Measurements from ENCODE around the gene HRCT1.
"Not testable (repeated sequence)": the region's sequence is repeated elsewhere in the genome, so short reads cannot be mapped to it uniquely, and the experiment has no call there.

The HRCT1 gene

GRCh38 chr9:35896570-35896969 is 9.4 kb upstream of the HRCT1 start:
- DNase-seq (ENCODE audit: low read depth): no peak

- not testable (repeated sequence) for DNase-seq (ENCODE audit: low read depth)
Observed at GRCh38 chr9:35897376-35898099, 8.5 kb upstream of the HRCT1 start.

- no peak for DNase-seq (ENCODE audit: low read depth)
Observed at GRCh38 chr9:35898337-35898736, 7.7 kb upstream of the HRCT1 start.

DNA sequence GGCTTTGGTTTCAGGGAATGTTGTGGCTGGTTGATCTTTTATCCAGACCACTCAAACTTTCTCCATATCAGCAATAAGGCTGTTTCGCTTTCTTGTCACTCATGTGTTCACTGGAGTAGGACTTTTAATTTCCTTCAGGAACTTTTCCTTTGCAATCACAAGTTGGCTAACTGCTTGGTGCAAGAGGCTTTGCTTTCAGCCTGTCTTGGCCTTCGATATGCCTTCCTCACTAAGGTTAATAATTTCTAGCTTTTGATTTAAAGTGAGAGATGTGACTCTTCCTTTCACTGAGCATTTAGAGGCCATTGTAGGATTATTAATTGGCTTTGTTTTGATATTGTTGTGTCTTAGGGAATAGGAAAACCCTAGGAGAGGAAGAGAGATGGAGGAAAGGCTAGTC is 7.0 kb upstream of the HRCT1 start:
- DNase-seq (ENCODE audit: low read depth): no peak

- DNase-seq (ENCODE audit: low read depth): peak; percentile 21
Observed at GRCh38 chr9:35903049-35903448, 3.0 kb upstream of the HRCT1 start.

GRCh38 chr9:35904338-35904737 is 1.7 kb upstream of the HRCT1 start:
- DNase-seq (ENCODE audit: low read depth): no peak

DNA sequence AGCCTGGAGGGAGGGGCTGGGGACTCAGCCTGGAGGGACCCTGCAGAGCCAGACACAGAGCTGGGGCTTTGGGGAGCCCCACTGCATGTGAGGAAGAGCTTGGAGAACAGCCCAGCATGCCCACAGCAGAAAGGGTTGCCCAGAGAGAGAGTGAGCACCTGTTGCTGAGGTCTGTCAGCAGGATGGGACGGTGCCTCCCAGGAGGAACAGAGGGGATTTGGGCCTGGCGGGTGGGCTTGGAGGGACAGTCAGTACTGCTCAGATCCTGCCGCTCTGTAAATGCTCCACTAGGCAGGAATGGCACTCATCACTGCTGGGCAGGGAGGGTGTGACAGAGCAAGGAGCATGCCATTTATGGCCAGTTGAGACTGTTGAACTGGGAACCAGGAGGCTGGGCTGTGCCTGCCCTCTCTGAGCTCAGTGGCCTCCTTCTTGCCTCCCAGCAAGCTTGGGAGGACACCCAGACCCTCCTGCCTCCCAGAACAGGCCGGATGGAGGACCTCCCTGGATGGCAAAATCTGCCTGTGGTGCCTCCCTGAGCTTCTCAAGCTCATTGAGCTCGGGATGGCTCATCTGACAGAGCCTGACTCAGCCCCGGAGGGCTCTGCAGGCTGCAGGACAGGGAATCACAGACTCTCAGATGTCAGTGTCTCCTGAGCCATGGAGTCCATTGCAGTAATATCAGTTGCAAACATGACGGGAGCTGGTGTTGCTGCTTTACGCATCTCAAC is 786 bp upstream of the HRCT1 start:
- DNase-seq (ENCODE audit: low read depth): no peak

GRCh38 chr9:35906923-35907699 is 1.1 kb downstream of the HRCT1 start:
- no peak for DNase-seq (ENCODE audit: low read depth)

- no peak for DNase-seq (ENCODE audit: low read depth)
Observed at GRCh38 chr9:35907711-35908503, 1.9 kb downstream of the HRCT1 start.

DNA sequence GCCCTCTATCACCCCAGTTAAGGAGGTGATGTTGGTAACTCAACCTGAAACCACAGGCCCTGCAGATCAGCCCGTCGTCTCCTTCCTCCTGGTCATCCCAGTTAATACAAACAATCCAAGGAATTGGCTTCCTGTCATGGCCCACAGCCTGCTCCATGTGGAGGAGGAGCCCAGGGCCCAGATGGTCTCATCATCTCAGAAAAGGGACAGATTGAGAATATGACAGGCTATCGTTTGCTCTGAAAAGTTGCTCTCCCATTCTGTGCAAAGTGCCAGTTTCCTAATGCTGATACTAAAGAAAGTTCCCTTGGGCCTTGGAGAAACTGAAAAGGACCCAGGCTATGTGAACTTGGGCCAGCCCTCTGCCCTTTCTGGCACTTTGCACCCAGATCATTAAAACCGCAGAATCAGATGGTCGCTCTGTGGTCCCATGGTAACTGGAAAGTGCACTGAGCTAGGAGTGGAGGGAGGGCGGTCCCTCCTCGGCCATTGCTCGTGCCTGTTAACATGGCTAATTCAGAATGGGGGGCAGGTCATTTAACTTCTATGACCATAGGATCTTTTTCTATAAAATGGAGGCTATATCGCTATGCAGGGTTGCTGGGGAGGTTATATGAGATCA is 2.6 kb downstream of the HRCT1 start:
- no peak for DNase-seq (ENCODE audit: low read depth)

GRCh38 chr9:35909274-35909673 is 3.3 kb downstream of the HRCT1 start, which contains the start of gene SPAAR:
TSS of gene SPAAR (plus strand) at chr9:35909490. CDS start at chr9:35910464, 974 bp downstream.
- DNase-seq (ENCODE audit: low read depth): no peak

DNA sequence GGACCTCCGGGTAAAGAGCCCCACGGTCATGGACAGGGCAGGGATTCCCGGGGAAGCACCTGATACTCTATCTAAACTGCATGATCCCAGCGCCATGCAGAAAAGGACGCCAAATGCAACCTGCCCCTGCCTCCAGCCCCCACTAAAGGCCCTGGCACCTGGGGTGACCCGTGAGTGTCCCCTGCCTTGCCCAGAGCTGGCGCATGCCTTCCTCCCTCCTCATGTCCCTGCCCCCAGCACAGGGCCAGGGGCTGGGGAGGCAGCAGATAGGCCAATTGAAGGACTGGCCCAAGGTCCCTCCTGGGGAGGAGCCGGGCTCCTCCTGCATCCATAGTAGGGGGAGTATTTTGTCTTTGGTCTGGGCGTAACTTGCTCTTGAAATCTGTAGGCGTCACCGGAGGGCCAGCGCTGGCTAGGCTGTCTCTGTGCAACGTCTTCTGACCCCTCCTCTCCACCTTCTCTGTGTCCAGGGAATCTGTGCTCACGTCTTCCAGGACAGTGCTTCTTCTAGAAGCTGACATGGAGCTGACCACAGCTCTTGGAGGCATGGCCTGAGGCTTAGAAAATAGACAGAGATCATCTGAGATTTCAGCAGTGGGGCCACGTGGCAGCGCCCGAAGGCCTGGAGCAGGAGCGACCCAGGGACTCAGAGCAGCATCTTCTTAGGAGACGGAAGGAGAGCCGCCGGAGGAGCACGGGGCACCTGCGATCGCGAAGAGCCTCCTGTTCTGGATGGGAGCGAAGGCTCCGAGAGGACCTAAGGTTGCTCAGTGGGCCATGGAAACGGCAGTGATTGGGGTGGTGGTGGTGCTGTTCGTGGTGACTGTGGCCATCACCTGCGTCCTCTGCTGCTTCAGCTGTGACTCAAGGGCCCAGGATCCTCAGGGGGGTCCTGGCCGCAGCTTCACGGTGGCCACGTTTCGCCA is 3.9 kb downstream of the HRCT1 start:
- no peak for DNase-seq (ENCODE audit: low read depth)

DNA sequence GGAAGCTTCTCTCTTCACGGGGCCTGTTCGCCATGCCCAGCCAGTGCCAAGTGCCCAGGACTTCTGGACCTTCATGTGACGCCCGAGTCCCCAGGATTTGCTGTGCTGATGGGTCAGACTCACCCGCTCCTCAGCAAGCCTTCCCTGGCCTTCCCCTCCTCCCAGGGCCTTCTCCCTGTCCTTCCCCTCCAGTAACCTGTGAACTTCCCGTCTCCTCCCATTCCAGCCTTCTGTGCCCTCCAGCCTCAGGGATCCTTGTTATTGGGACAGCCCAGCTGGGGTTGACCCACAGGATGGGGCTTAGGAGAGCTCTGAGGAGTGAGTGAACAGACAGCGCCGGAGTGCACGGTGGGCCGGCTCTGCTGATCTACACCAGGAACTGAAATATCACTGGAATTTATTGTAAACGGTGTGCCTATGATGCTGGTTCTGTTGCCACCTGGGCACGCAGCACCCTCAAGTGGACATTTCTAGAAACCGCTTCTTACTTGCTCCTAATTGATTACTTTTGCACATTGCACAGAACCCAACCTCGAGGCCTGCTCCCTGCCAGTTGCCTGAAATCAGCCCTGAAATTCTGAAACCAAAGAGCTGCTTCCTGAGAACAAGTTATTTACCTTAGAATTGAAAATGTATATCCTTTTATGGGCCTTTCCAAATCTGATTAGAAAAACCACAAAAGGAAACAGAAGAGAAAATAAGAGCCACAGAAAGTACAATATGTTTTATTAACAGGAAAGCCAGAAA is 4.8 kb downstream of the HRCT1 start:
- DNase-seq (ENCODE audit: low read depth): no peak

GRCh38 chr9:35911690-35912089 is 5.7 kb downstream of the HRCT1 start:
- no peak for DNase-seq (ENCODE audit: low read depth)

- DNase-seq (ENCODE audit: low read depth): no peak
Observed at GRCh38 chr9:35912791-35913400, 6.9 kb downstream of the HRCT1 start.

DNA sequence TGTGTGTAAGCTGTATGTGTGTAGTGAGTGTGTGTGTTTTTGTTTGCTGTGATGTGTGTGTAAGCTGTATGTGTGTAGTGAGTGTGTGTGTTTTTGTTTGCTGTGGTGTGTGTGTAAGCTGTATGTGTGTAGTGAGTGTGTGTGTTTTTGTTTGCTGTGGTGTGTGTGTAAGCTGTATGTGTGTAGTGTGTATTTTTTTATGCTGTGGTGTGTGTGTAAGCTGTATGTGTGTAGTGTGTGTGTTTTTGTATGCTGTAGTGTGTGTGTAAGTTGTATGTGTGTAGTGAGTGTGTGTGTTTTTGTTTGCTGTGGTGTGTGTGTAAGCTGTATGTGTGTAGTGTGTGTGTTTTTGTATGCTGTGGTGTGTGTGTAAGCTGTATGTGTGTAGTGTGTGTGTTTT is 7.4 kb downstream of the HRCT1 start:
- DNase-seq (ENCODE audit: low read depth): not testable (repeated sequence)

- no peak for DNase-seq (ENCODE audit: low read depth)
Observed at GRCh38 chr9:35914301-35914807, 8.4 kb downstream of the HRCT1 start.

GRCh38 chr9:35915681-35916294 is 9.8 kb downstream of the HRCT1 start:
- DNase-seq (ENCODE audit: low read depth): no peak

DNA sequence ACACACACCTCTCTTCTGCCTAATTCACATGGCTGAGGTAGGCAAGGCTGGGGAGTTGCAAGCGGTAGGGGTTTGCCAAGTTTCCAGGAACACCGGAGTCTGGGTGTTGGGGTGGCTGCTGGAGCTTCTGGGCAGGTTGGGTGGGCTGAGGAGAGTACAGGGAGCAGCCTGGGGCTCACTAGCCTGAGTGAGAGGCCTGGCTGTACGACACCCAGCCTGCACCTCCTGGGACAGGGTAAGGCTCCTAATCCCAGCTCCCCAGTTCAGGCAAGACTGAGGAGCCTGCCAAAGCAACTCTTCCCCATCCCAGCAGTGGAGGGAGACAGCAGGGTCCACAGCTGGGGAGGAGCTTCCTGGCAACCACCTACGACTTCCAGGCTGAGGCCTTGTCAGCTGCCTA is 11.3 kb downstream of the HRCT1 start:
- DNase-seq (ENCODE audit: low read depth): no peak
